ENCODE measurements around the gene GNAZ. TPM values are rescaled to one million over a fixed set of nuclear protein-coding genes. Genes with fewer than 3 reads are reported as not detected.
"Not testable (repeated sequence)": the region's sequence is repeated elsewhere in the genome, so short reads cannot be mapped to it uniquely, and the experiment has no call there.

Gene GNAZ
- total RNA-seq, 1 donor from 2014 or later, result 3.3 TPM

DNA sequence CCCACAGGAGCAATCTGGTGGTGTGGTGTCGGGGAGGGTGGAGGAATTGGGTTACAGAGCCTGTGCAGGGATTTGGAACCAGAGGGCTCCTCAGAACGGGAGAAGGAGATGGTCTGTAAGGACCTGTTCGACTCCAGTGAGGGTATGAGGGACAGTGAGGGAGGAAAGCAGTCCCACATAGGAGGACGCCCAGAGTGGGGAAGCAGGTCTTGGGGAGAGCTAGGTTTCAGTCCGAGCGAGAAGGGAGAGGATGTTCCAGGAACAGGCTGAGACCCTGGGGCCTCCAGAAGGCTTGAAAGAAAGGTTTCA, 32.0 kb upstream of the GNAZ start:
- no peak for DNase-seq
- no peak for ATAC-seq
- intact Hi-C loops (cut with micrococcal nuclease), result no loop called here

DNA sequence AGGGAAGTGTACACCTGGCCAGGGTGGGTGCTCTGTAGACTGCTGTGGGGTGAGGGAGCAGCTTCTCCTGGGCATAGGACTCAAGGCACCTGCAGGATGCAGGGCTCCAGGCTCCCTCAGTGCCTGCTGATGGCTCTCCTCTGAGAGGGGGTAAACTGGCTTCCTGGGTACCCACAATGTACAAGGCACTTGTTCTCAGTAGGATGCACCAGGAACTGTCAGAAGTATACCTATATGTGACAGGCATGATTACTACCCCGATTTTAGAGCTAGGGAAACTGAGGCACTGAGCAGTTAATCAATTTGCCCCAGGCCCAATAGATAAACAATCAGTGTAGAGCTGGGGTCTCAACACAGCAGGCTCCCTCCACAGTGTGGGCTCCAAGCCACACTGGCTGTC, 31.4 kb upstream of the GNAZ start:
- DNase-seq (no peak), ATAC-seq (no peak)
- intact Hi-C loops (cut with micrococcal nuclease), result no loop called here

DNA sequence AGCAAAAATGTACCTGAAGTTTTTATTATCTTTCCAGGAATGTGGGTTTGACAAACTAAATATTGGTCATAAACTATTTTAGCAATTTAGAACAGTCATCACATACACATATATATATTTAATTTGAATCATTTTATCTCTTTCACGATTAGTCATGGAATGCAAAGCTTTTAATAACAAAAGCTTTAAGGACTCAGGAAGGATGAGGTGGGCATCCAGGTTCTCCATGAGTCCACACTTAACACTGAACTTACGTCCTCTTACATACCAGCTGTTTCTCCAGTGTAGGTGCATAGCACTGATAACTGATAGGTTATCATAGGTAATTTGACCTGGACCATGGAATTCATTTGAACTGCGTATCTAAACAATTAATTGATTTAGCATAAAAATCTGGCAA, 28.1 kb upstream of the GNAZ start:
- ATAC-seq (no peak), DNase-seq (no peak)
- intact Hi-C loops (cut with micrococcal nuclease), result no loop called here

DNA sequence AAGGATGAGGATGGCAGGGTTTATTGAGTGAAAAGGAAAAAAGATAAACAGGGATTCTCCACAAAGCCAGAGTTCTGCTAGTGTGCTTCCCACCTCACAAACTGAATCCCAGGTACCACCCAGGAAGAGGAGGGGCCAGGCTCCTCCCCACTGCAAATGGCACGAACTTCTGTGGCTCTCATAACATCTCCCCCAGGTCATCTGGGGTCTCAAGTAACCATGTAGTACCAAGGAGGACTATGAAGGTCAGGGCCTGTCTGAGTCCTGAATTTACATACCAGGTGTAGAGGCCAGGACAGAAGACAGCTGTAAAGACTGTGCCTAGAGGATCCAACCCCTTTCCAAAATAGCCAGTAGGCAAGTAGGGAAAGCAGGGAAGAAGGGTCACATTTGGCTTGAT, 25.7 kb upstream of the GNAZ start:
- intact Hi-C loops (cut with micrococcal nuclease), result no loop called here
- ATAC-seq (no peak), DNase-seq (no peak)

DNA sequence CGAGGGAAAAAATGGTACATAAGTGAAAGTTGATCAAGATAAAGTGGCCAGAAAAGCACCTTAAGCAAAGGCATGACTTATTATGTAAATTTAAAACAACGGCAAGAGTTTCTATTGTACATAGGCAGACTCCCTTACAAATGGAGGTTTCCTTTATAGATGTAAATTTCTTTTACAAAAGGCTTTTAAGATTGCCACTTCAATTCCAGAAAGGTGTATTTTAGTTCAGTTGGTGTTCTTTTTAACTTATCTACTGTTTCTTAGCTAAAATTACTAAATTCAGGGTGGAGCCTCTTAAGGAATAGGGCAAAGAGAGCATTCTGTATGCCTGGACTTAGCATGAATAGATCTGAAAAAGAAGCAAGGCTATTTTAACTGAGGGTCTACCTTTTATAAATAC, 24.9 kb upstream of the GNAZ start:
- intact Hi-C loops (cut with micrococcal nuclease), result no loop called here
- no peak for DNase-seq
- ATAC-seq, result no peak

DNA sequence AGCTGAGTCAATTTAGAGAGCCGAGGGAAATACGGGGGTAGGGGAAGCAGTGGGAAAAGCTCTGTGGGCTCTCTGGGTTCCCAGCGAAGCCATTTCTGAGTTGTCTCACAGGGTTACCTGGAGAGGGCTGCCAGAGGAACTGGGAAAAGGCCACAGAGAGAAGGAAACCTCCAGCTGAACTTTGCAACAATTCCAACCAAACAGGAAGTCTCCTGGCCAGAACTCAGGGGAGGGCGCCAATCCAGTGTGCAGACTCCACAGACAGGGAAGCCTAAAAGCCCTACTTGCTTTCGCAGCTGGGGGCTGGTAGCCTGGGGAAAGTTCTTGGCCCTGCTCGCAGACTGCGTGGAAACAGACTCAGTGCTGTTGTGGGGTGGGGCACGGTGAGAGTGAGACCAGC, 23.1 kb upstream of the GNAZ start:
- no peak for DNase-seq
- peak; percentile 40 for ATAC-seq
- intact Hi-C loops (cut with micrococcal nuclease), result no loop called here

GRCh38 chr22:23047742-23048141, 22.6 kb upstream of the GNAZ start:
- intact Hi-C loops (cut with micrococcal nuclease), result no loop called here
- no peak for ATAC-seq
- DNase-seq, result no peak

GRCh38 chr22:23050546-23050945, 19.8 kb upstream of the GNAZ start:
- intact Hi-C loops (cut with micrococcal nuclease); DNase-seq; ATAC-seq: not testable (repeated sequence)

- DNase-seq, result peak; percentile 18
- no peak for ATAC-seq
- intact Hi-C loops (cut with micrococcal nuclease), result no loop called here
Measured at GRCh38 chr22:23053051-23053707, 17.1 kb upstream of the GNAZ start.

DNA sequence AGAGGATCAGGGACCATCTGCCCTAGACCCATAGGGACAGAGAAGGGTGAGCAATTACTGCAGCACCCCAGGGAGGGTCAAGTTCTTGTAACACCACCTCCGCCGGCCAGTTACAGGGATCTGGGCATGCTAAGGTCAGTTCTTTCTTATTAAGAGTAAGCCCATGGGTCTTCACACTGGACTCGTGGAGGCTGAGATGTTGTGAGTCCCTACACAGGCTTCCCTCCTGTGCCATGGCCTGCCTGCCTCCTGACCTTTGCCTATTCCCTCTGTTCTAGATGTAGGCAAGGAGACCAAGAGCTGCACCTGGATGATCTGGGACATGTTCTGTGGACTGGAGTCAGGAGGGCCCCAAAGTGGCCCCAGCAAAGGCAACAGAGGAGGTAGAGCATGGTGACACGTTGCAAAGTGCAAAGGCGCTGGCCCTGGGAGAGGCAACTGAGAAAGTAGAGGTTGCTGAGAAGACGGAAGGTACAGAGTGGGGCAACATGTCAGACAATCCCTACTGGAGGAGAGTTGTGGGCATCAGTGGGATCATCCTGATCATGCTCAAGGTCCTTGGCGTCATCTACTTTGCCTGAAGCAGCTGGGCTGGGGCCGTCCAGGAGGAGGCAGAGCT, 16.3 kb upstream of the GNAZ start:
- ATAC-seq (no peak), DNase-seq (peak; percentile 10)
- intact Hi-C loops (cut with micrococcal nuclease), result no loop called here

- intact Hi-C loops (cut with micrococcal nuclease), result no loop called here
- ATAC-seq, result no peak
- peak; percentile 5 for DNase-seq
Measured at GRCh38 chr22:23054531-23055257, 15.6 kb upstream of the GNAZ start.

- DNase-seq, result no peak
- ATAC-seq, result no peak
- intact Hi-C loops (cut with micrococcal nuclease), result no loop called here
Measured at GRCh38 chr22:23055449-23056179, 14.7 kb upstream of the GNAZ start.

- no peak for ATAC-seq
- intact Hi-C loops (cut with micrococcal nuclease), result no loop called here
- DNase-seq, result no peak
Measured at GRCh38 chr22:23057331-23057730, 13.0 kb upstream of the GNAZ start.

DNA sequence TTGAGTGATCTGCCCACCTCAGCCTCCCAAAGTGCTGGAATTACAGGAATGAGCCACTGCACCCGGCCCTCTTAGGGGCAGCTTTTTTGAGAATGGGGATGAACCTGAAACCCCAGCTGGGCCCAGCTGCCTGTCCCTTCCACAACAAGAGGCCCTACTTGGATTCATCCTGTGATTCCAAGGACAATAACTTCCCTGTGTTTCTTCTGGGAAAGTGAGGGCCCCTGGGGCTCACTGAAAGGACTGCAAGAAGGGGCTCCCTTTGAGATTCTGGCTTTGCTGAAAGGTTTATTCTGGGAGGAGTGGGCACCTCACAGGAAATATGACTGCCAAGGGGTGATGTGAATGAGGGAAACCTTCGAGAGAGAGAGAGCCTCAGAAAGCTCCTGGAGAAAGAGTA, 12.3 kb upstream of the GNAZ start:
- peak; percentile 7 for DNase-seq
- intact Hi-C loops (cut with micrococcal nuclease), result no loop called here
- ATAC-seq, result no peak

GRCh38 chr22:23058481-23059283, 11.6 kb upstream of the GNAZ start:
- ATAC-seq (no peak), DNase-seq (peak; percentile 5)
- intact Hi-C loops (cut with micrococcal nuclease), result no loop called here

DNA sequence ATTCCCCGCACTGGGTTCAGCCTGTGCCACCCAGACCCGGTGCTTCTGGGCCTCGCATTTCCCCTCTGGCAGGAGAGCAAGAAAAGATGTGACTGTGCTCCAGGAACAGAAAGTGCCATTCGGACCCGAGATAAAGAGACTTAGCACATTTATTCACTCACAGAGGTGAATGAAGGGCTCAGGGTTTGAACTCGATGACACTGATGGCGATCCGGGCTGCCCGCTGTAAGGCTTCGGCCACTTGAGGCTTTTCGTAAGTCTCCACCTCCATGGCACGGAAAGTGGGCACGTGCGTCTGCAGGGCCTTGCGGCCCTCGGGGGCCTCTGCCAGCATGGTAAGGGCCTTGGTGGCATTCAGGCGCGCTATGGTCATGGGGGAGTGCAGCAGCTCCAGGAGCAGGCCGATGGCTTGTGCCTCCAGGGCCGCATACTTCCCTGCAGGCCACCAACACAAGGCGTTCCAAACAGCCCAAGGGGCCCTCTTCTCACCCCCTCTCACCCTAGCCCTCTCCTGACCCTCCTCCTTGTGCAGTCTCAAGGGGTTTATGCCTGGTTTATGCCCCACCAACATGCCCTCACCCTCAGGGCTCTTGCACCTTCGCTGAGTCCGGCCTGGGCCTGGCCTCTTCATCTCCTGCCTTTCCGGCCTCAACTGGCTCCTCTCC, 10.9 kb upstream of the GNAZ start:
- ATAC-seq (no peak), DNase-seq (peak; percentile 2)
- intact Hi-C loops (cut with micrococcal nuclease), result no loop called here

- DNase-seq (peak; percentile 11), ATAC-seq (no peak)
- intact Hi-C loops (cut with micrococcal nuclease), result no loop called here
Measured at GRCh38 chr22:23060612-23061400, 9.5 kb upstream of the GNAZ start.

All from left ventricle myocardium superior (tissue), 1 donor.